NCI-H1048 (cell line): ENCODE results near the gene OR4D1.

Experiments
- DNase-seq: peaks from one replicate; lab custom pipeline; 2025; lab: John Stamatoyannopoulos, UW

The OR4D1 gene

DNA sequence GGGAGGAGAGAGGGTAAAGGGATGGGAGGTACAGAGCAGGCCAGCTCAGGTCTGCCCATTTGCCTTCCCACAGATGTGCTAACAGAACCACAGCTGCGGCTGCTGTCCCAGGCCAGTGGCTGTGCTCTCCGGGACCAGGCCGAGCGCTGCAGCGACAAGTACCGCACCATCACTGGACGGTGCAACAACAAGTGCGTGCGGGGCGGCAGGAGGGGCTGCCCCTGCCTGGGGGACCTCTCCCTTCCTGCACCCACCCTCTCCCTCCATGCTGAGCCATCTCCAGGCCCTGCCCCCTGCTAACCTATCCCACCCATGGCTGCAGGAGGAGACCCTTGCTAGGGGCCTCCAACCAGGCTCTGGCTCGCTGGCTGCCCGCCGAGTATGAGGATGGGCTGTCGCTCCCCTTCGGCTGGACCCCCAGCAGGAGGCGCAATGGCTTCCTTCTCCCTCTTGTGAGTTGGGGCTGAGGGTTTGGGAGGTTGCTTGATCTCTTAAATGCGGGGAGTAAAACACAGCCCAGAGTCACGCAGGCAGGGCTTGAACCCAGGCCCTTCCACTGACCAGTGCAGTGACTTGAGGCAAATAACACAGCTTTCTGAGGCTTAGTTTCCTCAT is 45.6 kb downstream of the OR4D1 start:
- no peak for DNase-seq

DNA sequence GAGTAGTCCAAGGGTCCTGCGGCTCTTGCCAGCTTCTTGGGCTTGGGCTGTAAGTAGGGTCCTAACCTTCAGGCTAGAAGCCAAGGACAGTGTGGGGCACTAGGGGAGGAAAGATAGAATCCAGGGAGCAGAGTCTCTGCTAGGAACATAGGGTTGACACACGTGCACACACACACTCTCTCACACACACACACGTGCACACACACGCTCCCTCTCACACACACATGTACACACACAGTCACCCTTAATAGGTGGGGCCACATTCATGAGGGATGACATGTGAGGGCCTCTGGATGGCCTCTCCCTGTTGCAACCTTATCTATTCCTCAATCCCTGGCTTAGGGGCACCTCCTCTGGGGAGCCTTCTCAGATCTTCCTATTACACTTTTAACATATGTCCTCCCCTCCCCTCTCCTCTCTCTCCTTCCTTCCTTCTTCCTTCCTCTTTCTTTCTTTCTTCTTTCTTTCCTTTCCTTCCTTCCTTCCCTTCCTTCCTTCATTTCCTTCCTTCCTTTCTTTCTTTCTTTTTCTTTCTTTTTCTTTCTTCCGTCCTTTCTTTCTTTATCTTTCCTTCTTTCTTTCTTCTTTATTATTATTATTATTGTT is 47.4 kb downstream of the OR4D1 start:
- DNase-seq = no peak

DNA sequence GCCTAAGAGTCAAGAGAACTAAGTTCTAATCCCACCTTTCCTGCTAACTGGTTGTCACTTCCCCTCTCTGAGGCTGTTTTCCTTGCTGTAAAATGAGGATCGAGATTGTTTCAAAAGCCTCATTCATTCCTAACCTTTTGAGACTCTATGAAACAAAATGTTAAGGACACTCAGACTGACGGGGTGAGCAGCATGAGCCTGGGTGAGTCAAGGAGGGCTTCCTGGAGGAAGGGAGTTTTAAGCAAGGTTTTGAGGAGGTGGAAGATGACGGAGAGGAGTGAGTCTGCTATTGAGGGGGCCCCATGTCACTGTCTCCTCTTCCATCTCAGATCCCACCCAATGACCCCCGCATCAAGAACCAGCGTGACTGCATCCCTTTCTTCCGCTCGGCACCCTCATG is 48.4 kb downstream of the OR4D1 start:
- no peak for DNase-seq

DNA sequence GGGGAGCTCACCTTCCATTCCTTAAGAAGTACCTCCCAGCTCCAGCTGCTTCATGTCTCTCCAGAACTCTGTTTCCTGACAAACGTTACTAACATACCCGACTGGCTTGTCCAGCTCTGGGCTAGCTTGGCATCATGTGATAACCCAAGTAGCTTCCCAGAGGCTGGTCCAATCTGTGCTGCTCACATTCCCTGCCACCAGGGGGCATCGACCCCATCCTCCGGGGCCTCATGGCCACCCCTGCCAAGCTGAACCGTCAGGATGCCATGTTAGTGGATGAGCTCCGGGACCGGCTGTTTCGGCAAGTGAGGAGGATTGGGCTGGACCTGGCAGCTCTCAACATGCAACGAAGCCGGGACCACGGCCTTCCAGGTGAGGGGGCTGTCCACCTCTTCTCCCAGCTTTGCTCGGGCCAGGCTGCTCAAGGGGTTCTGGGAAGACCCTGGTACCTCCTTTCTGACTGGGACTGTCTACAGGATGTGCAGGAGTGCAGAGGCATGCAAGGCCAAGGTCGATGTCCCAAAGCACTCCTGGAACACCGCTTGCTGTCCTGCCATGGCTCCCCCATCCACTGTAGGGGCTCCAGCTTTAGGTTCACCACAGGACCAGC is 51.9 kb downstream of the OR4D1 start:
- DNase-seq = no peak

DNA sequence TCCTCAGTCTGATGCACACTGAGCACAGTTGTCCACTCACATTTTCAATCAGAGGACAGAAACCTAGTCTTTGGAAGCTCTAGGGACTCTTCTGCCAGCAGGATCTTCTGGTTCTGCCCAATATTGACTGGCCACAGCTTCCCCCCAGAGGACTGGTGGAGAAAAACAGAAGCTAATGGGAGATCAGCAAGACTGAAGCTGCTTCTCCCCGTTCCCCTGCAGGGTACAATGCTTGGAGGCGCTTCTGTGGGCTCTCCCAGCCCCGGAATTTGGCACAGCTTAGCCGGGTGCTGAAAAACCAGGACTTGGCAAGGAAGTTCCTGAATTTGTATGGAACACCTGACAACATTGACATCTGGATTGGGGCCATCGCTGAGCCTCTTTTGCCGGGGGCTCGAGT is 54.7 kb downstream of the OR4D1 start:
- no peak for DNase-seq

DNA sequence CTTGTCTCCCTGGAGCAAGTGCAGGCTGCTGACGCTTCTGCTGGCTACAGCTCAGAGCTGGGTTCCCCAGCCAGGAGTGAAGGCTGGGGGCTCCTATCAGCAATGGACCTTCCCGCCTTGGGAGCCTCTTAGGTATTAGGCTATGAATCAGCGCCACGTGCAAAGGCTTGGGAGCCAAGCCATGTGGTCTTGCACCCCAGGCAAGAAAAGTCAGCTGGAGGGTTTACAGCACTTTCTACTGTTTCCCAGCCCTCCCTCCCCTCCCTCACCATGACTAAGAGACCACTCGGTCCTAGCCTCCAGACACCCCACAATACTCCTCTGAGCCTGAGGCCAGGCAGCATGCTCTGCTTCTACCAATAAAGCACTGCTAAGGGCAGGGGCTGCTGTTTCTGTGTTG is 56.6 kb downstream of the OR4D1 start:
- DNase-seq = no peak

DNA sequence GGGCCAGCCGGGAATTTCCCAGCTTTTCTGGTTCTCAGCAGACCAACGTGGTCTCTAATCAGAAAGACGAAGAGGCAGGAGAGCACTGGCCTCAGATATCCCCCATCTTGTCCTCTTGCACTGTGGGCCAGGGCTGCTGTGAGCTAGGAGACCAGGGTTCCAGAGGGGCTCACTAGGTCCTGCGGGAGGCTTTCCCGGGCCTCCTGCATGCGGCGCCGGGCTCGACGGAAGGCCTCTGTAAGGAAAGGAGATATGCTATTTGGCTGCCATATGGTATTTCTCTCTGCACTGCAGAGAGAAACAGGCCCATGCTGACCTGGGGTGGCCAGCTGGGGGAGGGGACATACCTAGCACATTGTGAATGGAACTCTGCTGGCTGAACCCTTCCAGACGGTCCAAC is 57.8 kb downstream of the OR4D1 start:
- no peak for DNase-seq

DNA sequence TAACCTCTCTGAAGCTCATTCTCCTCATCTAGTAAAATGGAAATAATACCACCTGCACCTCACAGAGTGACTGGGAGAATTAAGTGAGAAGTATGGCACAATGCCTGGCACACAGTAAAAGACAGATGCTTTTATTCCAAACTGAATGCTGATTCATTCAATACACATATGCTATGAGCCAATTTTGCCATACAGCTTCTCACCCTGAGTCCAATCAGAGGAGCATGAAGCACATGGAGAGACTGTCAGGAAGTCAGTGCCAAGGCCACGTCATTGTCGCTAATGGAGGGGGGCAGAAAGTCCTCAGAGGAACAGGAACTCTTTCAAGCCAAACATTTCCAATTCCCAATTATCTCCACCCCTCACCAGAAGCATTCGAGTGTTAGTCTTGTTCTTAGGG is 59.3 kb downstream of the OR4D1 start:
- DNase-seq = no peak

DNA sequence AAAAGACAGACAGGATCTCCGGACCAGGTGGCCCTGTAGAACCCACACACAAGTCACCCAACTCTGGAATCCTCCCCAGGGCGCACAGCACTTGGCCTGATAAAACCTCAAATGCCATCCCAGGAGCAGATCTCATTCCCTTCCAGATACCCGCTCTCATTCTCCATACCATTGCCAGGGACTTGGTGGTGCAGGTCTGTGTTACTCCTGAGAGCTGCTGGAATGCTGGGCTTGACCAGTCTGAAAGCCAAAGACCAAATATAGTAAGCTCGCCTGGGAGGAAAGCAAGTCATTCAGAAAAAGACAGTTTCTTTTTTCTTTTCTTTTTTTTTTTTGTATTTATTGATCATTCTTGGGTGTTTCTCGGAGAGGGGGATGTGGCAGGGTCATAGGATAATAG is 60.2 kb downstream of the OR4D1 start:
- DNase-seq = no peak
